HG03060 (cell line): Measurements from ENCODE around the gene EDN3.
"Not testable (repeated sequence)": the region's sequence is repeated elsewhere in the genome, so short reads cannot be mapped to it uniquely, and the experiment has no call there.

Experiments used
- ATAC-seq: cut with Tn5 transposase; IDR thresholded peaks from one replicate; pipeline ENCODE4 v1.9.1; 2021; ENCODE audit warnings: low read depth, moderate number of reproducible peaks; ENCODE audit not compliant: unreplicated experiment

EDN3 gene

GRCh38 chr20:59334651-59335300 lies 34.4 kb downstream of the EDN3 start:
- no peak for ATAC-seq

GRCh38 chr20:59335377-59335776 lies 35.0 kb downstream of the EDN3 start:
- no peak for ATAC-seq

DNA sequence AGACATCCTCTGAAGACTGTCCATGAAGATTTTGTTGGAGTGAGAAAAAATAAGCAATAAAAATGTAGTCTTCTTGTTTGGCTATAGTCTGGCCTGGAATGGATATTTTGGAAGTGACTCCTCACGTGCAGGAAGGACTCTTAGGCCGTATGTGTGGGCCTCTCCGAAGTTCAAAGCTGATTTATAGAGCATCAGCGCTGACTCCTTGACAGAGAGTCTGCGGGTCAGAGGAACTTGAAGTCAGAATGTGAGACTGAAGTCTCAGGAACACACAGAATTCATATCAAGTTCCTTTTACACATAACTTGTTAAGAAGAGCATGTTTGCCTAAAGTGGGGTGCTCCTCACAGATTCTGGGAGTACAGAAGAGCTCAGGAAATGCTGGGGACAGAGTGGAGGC lies 36.1 kb downstream of the EDN3 start:
- ATAC-seq, result no peak

GRCh38 chr20:59338444-59338843 lies 38.0 kb downstream of the EDN3 start:
- ATAC-seq, result not testable (repeated sequence)

- ATAC-seq, result no peak
Measured at GRCh38 chr20:59340201-59340885, 39.9 kb downstream of the EDN3 start.

DNA sequence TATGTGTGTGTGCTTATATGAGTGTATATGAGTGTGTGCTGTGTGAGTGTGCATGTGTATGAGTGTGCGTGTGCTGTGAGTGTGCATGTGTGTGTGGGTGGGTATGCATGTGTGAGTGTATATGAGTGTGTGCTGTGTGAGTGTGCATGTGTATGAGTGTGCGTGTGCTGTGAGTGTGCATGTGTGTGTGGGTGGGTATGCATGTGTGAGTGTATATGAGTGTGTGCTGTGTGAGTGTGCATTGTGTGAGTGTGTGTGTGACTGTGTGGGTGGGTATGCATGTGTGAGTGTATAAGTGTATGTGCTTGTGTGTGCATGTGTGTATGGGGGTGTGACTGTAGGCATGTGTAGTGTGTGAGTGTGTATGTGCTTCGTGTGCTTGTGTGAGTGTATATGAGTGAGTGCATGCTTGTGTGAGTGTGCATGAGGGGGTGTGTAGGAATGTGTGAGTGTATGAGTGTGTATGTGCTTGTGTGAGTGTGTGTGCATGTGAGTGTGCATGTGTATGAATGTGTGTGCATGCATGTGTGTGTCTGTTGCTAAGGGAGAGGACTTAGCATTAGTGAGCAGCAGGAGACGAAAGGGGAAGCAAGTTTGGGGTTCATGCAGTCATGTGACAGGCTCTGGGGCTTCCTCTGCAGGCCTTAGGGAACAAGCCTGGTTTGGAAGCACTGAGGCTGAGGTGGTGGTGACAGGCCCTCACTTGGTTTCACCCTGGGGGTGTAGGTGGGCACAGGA lies 41.0 kb downstream of the EDN3 start:
- not testable (repeated sequence) for ATAC-seq

GRCh38 chr20:59342023-59342957 lies 41.9 kb downstream of the EDN3 start:
- no peak for ATAC-seq

DNA sequence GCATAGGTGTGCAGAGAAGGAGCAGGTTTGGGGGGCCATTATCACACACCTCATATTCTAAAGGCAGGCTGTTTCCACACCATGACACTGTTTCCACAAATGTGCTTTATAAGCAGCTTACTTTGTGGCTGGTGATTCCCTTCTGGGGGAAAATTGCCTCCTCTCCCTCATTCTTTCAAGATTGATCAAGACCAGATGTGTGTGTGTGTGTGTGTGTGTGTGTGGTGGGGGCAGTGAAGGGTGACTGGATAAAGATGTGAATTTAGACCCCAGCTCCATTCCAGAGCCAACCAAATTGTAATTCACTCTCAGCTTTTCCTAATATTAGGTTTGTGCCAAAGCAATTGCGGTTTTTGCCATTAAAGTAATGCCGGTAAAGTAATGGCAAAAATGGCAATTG lies 45.6 kb downstream of the EDN3 start:
- no peak for ATAC-seq

DNA sequence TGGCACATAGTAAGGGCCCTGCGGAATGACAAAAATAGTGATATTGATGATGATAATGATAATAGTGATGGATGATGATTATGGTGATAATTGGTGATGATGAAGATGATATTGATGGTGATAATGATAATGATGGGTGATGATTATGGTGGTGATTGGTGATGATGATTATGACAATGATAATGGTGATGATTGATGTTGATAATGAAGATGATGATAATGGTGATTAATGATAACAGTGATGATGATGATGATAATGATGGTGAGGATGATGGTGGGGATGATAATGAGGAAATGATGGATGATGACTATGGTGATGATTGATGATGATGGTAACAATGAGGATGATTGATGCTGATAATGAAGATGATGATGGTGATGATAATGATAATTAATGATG lies 48.9 kb downstream of the EDN3 start:
- ATAC-seq, result no peak

- no peak for ATAC-seq
Measured at GRCh38 chr20:59350330-59351156, 50.1 kb downstream of the EDN3 start.

GRCh38 chr20:59351157-59352040 lies 51.0 kb downstream of the EDN3 start:
- ATAC-seq, result no peak

GRCh38 chr20:59352541-59352940 lies 52.1 kb downstream of the EDN3 start:
- ATAC-seq, result no peak

DNA sequence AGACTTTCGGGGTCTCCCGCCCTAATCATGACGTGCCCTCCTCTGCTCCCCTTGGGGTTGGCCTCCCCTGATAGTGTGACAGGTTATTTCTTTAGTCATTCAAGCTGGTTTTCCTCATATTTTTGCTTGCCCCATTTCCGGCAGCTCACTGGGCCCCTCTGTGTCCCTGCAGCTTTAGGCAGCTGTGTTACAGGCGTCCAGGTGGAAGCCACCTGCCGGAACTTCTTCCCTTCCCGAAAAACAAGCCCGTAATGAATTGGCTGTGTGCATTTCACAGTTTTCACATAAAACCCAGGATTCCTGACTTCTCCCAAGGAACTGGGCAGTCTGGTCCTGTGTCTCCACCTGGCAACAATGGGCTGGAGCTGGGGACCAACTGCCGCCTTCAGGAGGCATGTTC lies 52.6 kb downstream of the EDN3 start:
- no peak for ATAC-seq

GRCh38 chr20:59354460-59354859 lies 54.0 kb downstream of the EDN3 start:
- ATAC-seq, result no peak

GRCh38 chr20:59355242-59355641 lies 54.8 kb downstream of the EDN3 start:
- no peak for ATAC-seq

GRCh38 chr20:59356662-59357165 lies 56.3 kb downstream of the EDN3 start:
- no peak for ATAC-seq

DNA sequence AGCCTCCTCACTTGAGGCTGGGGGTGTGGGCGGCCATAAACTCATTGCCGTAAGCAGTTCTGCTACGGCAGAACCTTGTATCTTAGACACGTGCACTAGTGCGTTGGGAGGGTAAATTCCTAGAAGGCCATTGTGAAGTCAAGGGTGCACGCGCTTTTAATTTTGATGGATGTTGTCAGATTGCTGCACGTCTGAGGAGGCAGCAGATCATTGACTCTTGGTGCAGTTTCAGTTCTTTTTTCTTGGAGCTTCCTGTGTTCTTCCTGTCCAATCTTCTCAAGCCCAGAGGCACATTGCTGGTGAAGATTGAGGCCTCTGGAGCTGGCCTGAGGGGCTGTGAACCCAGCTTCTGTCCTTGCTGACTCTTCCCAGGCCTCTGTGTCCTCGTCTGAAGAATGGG lies 58.4 kb downstream of the EDN3 start:
- ATAC-seq, result not testable (repeated sequence)

DNA sequence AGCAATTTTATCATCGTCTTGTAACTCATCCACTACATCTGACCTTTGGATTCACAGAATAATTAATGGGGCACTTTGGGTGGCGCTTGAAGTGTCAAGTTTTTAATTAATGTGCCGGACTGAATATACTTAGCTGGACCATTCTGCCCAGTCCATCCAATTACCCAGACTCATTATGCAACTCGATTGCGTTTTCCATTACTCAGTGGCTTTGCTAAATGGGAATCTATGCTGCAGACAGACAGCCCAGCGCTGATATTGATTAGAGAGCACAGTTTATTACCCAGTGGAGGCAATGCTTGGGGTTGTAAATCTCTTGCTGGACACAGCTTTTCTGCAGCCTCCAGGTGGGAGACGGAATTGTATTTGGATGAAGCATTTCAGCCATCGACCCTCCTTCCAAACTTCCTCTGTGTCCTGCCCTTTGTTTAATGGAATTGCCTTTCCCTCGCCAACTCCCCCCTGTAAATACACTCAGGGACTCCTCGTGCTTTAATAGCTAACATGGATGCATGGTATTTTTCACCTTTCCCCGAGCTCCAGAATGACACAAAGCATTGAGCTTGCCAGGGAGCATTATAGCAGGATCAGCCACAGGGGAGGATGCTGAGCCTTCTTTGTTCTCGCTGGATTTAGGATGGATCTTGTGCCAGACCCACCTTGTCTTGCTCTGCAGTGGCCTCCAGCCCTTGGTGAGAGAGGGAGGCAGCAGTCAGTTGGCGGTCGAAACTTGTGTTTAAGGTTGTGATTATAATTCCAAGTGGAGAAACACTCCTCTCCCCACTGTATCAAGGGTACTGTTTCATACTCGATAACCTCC lies 59.7 kb downstream of the EDN3 start:
- ATAC-seq, result no peak
